Prostate gland (tissue), 2 donors: Measurements from ENCODE around the gene TSEN2. TPM values are rescaled to one million over a fixed set of nuclear protein-coding genes. Genes with fewer than 3 reads are reported as not detected.
A peak's percentile ranks its signal among the peaks of the same experiment; 100 is the strongest.

Experiments
- DNase-seq: peaks from one replicate; pipeline ENCODE4 v3.0.0-alpha.2; 2019; ENCODE audit warnings: low spot score
- H3K27ac ChIP-seq, 2 donors: fragments of 200-600 bp; sonication (generic); 2 replicates each; pipeline ENCODE4 v1.5.1; 2017 to 2019
- H3K27me3 ChIP-seq: fragments of 200-600 bp; sonication (generic); replicated peaks from 2 replicates; pipeline ENCODE4 v1.5.1; 2019; ENCODE audit not compliant: insufficient read depth
- H3K36me3 ChIP-seq, 2 donors: fragments of 200-600 bp; sonication (generic); 1 replicate in 1 of 2; 2 replicates in 1 of 2; pipeline versions ENCODE4 v1.5.1 to v1.8.1; 2017 to 2019
- H3K4me1 ChIP-seq: fragments of 200-600 bp; sonication (generic); replicated peaks from 2 replicates; pipeline ENCODE4 v1.5.1; 2019
- H3K4me3 ChIP-seq, 2 donors: fragments of 200-600 bp; sonication (generic); 2 replicates each; pipeline ENCODE4 v1.5.1; 2017 to 2019
- H3K9me3 ChIP-seq: fragments of 200-600 bp; sonication (generic); 2 replicates; pipeline ENCODE4 v1.5.1; 2017
- POLR2A ChIP-seq: fragments of 450-650 bp; IDR thresholded peaks from one replicate; pipeline ENCODE4 v1.6.1; 2016; ENCODE audit warnings: antibody characterized with exemption, mild to moderate bottlenecking
- POLR2AphosphoS5 ChIP-seq: sonication (generic); formaldehyde crosslinking; IDR thresholded peaks from one replicate; pipeline ENCODE4 v1.6.1; 2017; ENCODE audit warnings: antibody characterized with exemption
- WGBS: methylation state at CpG from one replicate; pipeline ENCODE4 v1.1.5; 2018; 5-methylcytosine and 5-hydroxymethylcytosine counted together
- intact Hi-C: fragments of 100-400 bp; cut with DNase I; formaldehyde crosslinking; loops from one replicate; pipeline ENCODE4 v1.14.2; 2022
- total RNA-seq, 2 donors: library from RNA; depleted of rRNA; stranded (reverse); fragments of >200 nt; gene quantifications; one replicate each; pipeline ENCODE4 v1.1.0, GENCODE V29; 2016
- TF ChIP-seq, protein P1 (sequence below), 4 experiments: fragments of 200-600 bp in 2 of 4; fragments of 450-650 bp in 2 of 4; sonication (generic) in 2 of 4; IDR thresholded peaks; 1 replicate in 3 of 4; 2 replicates in 1 of 4; pipeline ENCODE4 v1.5.1; 2016 to 2019; ENCODE audit warnings: antibody characterized with exemption in 4 of 4, mild to moderate bottlenecking in 2 of 4, moderate library complexity in 2 of 4

TSEN2 gene
- total RNA-seq, 2 donors from 2014 or later, result 13.8 to 14.9 TPM

DNA sequence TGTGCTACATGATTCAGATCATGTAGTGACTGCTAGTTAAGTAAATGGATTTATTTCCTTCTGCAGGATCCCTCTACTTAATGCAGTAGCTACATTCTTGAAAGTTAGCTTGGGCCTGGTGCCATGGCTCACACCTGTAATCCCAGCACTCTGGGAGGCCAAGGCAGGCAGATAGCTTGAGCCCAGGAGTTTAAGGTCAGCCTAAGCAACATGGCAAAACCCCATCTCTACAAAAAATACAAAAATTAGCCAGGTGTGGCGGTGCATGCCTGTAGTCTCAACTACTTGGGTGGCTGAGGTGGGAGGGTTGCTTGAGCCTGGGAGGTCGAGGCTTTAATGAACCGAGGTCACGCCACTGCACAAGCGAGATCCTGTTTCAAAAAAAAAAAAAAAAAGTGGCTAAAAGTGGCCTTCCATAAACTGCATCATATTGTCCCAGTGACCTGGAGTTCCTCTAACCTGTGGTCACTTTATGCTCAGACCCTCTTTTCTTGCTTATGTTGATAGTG, 22.0 kb downstream of the TSEN2 start:
- 92% methylated on average over 5 of the region's 5 CpGs for WGBS
- H3K36me3 ChIP-seq, result no peaks in the 10 kb centered on the region
- no peak for TF ChIP-seq POLR2A
- TF ChIP-seq POLR2AphosphoS5, result no peak
- TF ChIP-seq, protein P1, sequence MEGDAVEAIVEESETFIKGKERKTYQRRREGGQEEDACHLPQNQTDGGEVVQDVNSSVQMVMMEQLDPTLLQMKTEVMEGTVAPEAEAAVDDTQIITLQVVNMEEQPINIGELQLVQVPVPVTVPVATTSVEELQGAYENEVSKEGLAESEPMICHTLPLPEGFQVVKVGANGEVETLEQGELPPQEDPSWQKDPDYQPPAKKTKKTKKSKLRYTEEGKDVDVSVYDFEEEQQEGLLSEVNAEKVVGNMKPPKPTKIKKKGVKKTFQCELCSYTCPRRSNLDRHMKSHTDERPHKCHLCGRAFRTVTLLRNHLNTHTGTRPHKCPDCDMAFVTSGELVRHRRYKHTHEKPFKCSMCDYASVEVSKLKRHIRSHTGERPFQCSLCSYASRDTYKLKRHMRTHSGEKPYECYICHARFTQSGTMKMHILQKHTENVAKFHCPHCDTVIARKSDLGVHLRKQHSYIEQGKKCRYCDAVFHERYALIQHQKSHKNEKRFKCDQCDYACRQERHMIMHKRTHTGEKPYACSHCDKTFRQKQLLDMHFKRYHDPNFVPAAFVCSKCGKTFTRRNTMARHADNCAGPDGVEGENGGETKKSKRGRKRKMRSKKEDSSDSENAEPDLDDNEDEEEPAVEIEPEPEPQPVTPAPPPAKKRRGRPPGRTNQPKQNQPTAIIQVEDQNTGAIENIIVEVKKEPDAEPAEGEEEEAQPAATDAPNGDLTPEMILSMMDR (IDR thresholded peaks at IDR 0.05), result no peak

DNA sequence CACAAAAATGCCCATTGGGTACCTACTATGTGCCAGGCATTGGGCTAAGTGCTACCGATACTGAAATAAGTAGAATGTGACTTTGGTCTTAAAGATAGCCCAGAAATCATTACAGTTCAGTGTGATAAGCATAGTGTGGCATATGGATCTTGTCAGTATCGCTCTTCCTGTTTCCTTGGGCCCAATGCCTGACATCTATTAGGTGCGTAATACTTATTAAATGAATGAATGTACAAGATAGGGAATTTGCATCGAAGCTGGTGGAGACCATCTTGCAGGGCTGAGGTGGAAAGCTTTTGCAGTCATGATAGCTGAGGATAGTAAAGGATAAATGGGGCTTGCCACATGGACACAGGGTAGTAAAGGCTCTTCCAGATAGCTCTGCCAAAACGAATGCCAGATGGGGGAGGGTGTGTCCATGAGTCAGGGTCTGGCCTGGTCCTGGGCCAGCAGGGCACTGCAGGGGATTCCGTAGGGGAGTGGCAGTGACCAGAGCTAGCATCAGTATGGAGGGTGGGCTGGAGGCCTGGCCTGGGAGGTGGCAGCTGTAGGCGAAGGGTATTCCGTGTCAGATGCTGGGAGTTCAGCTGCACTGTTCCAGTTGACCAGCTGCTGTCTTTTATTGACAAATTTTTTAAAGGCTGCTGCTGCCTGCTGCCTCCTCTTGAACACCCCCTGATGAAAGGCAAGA, 23.5 kb downstream of the TSEN2 start:
- H3K4me1 ChIP-seq, result no peaks in the 10 kb centered on the region
- H3K27me3 ChIP-seq, result no peaks in the 10 kb centered on the region
- 70% methylated on average over 8 of the region's 8 CpGs for WGBS
- TF ChIP-seq, protein P1 (IDR thresholded peaks at IDR 0.05), result no peak
- TF ChIP-seq POLR2A, result no peak
- no peak for TF ChIP-seq POLR2AphosphoS5
- intact Hi-C loops, result no loop called here
- no peaks in the 10 kb centered on the region for H3K36me3 ChIP-seq
- no peaks in the 10 kb centered on the region for H3K9me3 ChIP-seq
- DNase-seq, result no peak
- no peak overlapping the region for H3K4me3 ChIP-seq
- H3K27ac ChIP-seq, result peak overlapping the region in 1 of 2 donors; percentile 27

More for the DNA sequence above, 22.0 kb downstream of the TSEN2 start:
- no peak overlapping the region for H3K27ac ChIP-seq
- no peak overlapping the region for H3K4me3 ChIP-seq
- DNase-seq, result no peak
- H3K27me3 ChIP-seq, result no peaks in the 10 kb centered on the region
- intact Hi-C loops, result no loop called here
- H3K4me1 ChIP-seq, result no peaks in the 10 kb centered on the region
- no peaks in the 10 kb centered on the region for H3K9me3 ChIP-seq

DNA sequence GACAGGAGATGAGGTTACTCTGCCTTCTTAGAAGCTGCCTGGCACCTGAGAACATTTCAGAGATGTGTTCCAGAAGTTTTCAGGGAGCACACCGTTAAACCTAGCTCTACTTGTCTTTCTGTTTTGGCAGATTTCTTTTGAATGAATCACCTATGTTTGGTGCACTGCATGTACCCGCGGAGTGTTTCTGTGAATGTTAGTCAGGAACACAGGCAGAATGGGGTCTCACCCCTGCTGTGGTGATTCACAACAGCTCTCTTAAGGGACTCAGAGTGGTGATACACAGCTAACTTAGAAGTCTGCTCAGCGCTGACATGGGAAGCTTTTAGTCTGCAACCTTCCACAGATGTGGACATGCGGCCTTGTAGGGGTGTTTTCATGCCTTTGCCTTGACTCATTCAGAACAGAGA, 24.0 kb downstream of the TSEN2 start:
- TF ChIP-seq, protein P1 (IDR thresholded peaks at IDR 0.05), result no peak
- TF ChIP-seq POLR2AphosphoS5 (peak; percentile 21), POLR2A (no peak)
- no peak for DNase-seq
- H3K36me3 ChIP-seq, result no peaks in the 10 kb centered on the region

DNA sequence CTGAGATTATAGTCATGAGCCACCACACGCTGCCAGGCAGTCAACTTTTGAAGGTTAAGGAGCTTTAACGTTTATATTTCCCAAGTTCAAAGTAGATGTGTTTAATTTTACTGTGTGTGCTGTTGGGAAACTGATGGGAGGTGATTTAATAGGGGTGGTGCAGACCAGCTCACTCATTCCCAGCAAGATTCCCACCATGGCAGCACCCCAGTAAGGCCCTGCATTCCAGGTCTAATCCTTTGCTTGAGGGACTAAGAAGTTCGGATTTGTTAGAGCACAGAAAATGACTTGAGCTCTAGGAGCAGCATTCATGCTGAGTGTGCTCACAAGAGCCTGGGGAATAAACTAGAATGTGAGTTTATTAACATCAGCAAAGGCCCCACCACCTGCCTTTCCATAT, 25.2 kb downstream of the TSEN2 start:
- intact Hi-C loops, result no loop called here
- TF ChIP-seq, protein P1 (IDR thresholded peaks at IDR 0.05), result no peak
- TF ChIP-seq POLR2A, result no peak
- Histone ChIP-seq H3K36me3 (no peaks in the 10 kb centered on the region), H3K27ac (no peak overlapping the region), H3K4me1 (no peaks in the 10 kb centered on the region), H3K9me3 (no peaks in the 10 kb centered on the region), H3K27me3 (no peaks in the 10 kb centered on the region), H3K4me3 (no peak overlapping the region)
- DNase-seq, result no peak
- 75% methylated on average over 3 of the region's 3 CpGs for WGBS

More for the DNA sequence above, 24.0 kb downstream of the TSEN2 start:
- intact Hi-C loops, result no loop called here
- WGBS, result 54% methylated on average over 5 of the region's 5 CpGs
- Histone ChIP-seq H3K4me1 (no peaks in the 10 kb centered on the region), H3K27ac (peak overlapping the region in 1 of 2 donors; percentile 27), H3K27me3 (no peaks in the 10 kb centered on the region), H3K4me3 (no peak overlapping the region), H3K9me3 (no peaks in the 10 kb centered on the region)
